T47D (cell line): Measurements from ENCODE around the gene ALG12.

Experiments used
- DNase-seq, 2 experiments: peaks; one replicate each; pipeline versions ENCODE4 v3.0.0 to v3.0.0-alpha.2; 2011 to 2012; ENCODE audit warnings: low read depth in 1 of 2, low spot score in 1 of 2
- JUND ChIP-seq: IDR thresholded peaks from 2 replicates; pipeline ENCODE4 v1.6.1; 2012; ENCODE audit warnings: low read depth
- in situ Hi-C: cut with HindIII; loops from 2 replicates; pipeline ENCODE4 v1.10.0; 2016; ENCODE audit warnings: low sequenced_read_pairs, low pct_unique_long_range_greater_than_20kb

Gene ALG12

GRCh38 chr22:49937758-49938564 lies 19.7 kb upstream of the ALG12 start:
- no peak for TF ChIP-seq JUND
- in situ Hi-C loops, result no loop called here
- DNase-seq, result no peak

GRCh38 chr22:49936973-49937757 lies 18.9 kb upstream of the ALG12 start:
- no peak for DNase-seq
- in situ Hi-C loops, result no loop called here
- no peak for TF ChIP-seq JUND

DNA sequence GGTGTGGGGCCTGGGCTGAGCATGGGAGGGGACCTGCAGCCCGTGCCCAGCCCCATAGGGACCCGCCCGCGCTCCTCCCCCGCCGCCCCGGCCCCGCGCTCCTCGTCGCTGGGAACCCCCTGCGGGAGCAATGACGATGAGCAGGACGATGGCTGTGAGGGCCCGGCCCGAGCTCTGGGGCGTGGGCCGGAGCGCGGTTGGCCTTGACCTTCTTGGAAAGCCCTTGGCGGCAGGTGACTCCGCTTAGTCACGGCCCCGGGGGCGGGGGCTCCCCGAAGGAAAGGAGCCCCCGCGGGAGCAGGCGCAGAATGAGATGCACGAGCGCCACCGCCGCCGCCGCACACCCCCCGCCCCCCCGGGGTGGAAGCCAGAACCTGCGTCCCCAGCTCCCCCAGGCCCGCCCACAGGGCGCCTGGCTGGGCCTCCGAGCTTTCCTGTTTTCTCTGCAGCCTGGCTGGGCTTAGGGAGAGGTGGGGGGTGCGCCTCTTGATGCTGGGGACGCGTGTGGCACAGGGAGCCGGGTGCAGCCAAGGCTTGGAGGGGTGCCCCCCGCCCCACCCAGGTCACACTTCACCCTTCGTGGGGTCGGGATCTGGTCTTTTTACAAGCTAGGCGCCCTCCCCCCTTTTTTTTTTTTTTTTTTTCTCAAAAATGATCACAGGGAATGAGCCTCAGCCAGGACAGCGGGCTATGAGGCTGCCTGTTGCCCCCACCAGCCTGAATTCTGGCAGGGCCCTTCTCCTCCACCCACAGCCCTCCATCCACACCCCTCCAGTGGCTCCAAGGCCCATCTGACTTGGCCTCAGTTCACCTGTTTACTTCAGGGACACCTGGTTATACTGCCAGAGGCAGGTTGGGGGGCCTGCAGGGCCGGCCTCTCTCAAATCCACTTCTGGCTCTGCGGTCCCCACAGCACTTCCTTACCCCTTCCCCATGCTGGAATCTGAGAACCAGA lies 18.1 kb upstream of the ALG12 start:
- peak in 1 of 2 experiments; percentile 77 for DNase-seq
- no peak for TF ChIP-seq JUND
- in situ Hi-C loops, result no loop called here

DNA sequence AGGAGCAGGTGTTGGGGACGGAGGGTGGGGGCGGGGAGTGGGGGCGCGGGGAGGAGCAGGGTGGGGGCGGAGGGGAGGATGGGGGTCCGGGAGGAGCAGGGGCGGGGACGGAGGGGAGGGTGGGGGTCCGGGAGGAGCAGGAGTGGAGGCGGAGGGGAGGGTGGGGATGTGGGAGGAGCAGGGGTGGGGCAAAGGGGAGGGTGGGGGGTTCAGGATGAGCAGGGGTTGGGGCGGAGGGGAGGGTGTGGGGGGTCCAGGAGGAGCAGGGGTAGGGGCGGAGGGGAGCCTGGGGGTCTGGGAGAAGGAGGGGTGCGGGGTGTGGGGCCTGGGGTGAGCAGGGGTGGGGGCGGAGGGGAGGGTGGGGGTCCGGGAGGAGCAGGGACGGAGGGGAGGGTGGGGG lies 17.3 kb upstream of the ALG12 start:
- in situ Hi-C loops, result no loop called here
- DNase-seq, result no peak
- TF ChIP-seq JUND, result no peak

DNA sequence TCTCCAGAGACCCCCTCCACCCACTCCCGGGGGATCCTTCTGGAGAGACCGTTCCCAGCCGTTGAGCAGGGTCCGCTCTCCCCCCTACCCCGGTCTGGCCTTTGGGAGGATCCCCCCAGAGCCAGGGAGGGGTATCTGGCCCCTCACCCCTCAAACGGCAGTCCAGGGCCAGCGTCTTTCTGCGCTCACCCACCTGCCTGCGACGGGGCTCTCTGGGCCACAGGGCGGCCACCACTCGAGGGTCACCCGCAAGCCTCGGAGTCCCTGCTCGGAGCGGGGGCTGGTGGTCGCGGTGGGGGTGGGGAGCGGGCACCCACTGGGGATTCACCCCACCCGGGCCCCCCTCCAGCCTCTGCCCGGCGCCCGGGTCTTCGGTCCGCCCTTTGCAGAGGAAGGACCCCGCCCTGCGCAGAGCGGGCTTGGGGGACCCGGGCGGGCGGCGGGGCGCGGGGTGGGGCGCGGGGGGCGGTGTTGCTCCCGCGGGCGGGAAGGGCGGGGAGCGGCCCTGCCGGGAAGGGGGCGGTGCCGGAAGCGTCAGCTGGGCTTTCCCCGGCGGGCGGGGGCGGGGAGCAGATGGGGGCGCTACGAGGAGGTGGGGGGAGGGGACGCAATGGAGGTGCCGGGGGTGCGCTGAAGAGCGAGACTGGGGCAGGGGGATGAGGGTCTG lies 16.8 kb upstream of the ALG12 start:
- no peak for TF ChIP-seq JUND
- in situ Hi-C loops, result no loop called here
- peak in 1 of 2 experiments; percentile 60 for DNase-seq

DNA sequence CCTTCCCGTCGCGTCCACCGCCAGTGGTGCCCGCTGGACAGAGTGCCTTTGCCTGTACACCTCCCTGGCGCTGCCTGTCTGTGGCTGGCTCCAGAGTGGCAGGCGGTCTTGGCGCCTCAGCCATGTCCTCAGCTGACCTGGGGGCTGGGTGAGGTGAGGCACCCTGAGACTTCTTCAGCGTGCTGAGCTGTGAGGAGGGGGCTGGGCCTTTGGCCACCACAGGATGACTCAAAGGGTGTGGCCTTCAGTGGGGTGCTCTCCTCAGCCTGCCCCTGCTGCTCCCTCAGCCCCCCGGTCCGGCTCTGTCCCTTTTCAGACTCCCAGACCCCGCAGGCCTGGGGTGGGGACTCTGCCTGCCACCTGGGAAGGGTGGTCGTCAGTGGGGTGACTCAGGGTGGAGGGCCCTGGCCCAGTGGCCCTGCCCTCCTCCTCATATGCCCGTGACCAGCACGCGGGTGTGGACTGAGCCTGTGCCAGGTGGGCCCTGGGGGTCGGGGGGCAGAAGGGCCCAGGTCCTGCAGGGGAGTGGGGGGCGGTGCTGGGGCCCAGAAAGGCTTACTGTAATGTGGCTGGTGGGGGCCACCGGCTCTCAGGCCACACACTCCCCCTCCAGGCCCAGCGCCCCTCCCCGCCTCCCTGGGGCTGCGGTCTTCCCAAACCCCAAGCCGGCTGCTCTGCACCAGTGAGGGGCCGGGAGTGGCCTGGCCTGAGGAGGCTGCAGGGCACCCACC lies 16.1 kb upstream of the ALG12 start:
- in situ Hi-C loops, result no loop called here
- no peak for DNase-seq

DNA sequence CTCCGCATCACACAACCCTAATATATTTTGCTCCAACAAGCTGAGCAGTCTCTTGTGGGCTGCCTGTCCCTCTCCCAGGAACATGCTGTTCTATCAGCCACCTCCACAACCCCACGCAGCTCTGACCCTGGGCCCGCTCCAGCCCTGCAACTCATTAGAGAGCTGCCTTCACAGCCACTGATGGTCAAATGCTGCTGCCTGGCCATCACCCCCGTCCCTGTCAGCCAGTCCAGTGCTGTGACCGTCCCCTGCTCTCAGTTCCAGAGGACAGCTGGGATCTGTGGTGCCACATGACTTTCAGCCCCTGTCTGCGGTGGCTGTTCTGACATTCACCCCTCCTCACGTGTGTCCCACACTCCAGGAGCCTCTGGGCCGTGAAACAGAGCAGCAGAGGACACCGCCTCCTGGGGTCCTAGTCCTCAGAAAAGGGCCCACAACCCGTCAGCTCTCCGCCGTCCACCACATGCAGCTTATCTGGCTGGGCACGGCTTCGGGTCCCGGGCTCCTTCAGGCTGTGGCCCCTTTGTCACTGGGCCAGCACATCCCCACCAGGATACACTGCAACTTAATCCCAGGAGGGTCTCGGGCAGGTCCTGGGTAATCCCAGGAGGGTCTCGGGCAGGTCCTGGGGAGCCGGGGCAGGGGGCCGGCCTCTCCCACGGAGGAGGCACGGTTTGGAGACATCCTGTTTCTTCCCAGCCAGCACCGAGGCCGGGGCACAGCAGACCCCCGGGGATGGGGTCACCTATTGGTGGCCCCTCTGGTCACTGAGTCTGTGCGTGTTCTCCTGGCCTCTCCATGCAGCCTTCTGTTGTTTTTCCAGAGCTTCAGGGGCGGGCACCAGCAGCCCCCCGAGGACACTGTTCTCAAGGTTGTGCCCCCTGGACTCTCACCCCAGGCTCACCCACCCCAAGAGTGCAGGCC lies 15.3 kb upstream of the ALG12 start:
- no peak for TF ChIP-seq JUND
- in situ Hi-C loops, result no loop called here
- no peak for DNase-seq

More for the DNA sequence above, 16.1 kb upstream of the ALG12 start:
- TF ChIP-seq JUND, result no peak

- TF ChIP-seq JUND, result no peak
- DNase-seq, result peak; percentile 65 to 94
- in situ Hi-C loops, result no loop called here
Measured at GRCh38 chr22:49930596-49931412, 12.6 kb upstream of the ALG12 start.

DNA sequence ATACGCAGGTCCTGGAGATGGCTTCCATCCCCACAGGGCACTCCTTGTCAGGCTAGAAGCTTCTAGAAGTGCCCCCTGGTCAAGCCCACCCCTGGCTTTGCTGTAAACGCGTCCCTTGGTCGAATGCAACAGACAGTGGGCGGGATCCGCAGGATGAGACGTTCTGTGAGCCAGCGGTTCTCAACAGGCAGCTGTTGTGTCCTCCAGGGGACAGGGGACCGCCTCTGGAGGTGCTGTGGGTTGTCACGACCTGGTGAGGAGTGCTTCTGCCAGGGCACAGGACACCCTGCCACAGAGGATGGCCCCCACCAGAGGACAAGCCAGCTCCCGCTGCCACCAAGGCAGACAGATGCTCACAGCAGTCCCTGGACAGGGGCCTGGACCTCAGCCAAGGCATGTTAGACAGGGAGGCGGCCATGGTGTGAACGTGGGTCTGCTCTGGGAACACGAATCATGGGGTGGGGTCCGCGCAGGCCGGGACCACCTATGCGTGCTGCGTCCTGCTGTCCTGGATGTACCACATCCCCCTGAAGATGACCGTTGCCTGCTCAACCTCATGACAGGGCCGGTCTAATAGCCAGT lies 11.8 kb upstream of the ALG12 start:
- TF ChIP-seq JUND, result no peak
- in situ Hi-C loops, result no loop called here
- no peak for DNase-seq
